Right lobe of liver (tissue), 4 donors: ENCODE results near the gene EDC3.

Experiments used
- CTCF ChIP-seq, 4 donors: fragments of 200-600 bp in 3 of 4; fragments of 450-650 bp in 1 of 4; IDR thresholded peaks; one replicate each; pipeline versions ENCODE4 v1.5.1 to v1.8.0; 2016 to 2022; ENCODE audit warnings: antibody characterized with exemption in 4 of 4, mild to moderate bottlenecking in 2 of 4
- POLR2A ChIP-seq: fragments of 450-650 bp; IDR thresholded peaks from one replicate; pipeline ENCODE4 v1.6.1; 2017; ENCODE audit warnings: antibody characterized with exemption, mild to moderate bottlenecking
- donor health status: DM: no; HTN: no; CAD: no.
- donor health status: DM: no; HTN: no; CAD: no.
- donor health status: DM: no; HTN: yes; CAD: no.

DNA sequence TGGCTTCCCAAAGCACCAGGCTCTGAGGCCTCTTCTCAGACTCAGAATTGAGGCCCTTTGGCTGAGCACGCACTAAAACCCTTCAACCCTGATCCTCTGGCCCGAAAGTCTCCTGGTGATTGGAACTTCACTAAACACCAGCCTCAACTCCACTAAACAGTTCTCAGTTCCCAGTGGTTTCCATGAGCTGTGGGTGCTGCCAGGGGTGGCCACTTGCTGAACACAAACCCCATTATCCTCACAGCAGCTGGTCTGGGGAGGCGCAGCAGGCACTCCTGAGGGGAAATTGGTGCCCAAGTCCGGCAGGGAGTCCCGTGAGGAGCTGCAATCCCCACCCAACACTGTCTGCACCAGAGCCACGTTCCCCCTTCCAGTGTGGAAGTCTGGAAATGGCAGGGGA is 84.0 kb downstream of the EDC3 start:
- TF ChIP-seq CTCF (IDR thresholded peaks at IDR 0.05) (no peak), POLR2A (no peak)
